Measurements from ENCODE around the gene ZNF141. TPM values are rescaled to one million over a fixed set of nuclear protein-coding genes. Genes with fewer than 3 reads are reported as not detected.

ZNF141 gene
- total RNA-seq, 1 donor from 2014 or later = 32.5 TPM

DNA sequence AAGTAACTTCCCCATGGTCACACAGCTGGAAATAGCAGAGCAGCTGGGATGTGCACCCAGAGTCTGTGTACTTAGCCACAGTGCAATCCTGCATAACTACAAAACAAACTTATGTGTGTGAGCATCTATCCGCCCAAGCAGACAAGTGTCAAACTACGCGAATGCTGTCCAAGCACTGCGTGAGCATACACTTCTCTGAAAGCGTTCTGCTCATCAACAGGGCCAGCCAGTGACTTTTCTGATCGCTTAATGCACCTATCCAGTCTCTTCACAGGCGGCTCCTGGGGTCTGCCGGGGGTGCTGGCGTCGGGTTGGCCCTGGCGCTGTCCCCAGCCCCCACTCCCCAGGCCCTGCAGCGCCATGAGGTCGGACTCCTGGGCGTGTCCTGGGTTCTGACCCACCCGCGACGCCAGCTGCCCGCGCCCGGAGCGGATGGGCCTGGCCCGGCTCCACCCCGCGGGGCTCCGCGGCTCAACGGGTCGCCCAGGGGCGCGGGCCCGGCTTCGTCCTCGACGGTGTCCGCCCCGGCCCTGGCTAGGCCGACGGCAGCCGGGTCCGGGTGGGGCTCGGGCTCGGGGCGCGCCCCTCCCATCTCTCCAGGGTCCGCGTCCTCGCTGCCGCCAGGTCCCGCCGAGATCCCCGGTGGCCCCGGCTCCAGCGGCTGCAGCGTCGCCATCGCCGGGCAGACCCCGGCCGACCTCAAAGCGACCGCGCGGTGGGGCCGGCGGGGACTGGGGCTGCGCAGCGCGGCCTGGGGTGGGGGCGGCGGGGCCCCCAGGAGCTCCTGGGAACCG lies 1.3 kb upstream of the ZNF141 start:
- TF ChIP-seq, protein P1, sequence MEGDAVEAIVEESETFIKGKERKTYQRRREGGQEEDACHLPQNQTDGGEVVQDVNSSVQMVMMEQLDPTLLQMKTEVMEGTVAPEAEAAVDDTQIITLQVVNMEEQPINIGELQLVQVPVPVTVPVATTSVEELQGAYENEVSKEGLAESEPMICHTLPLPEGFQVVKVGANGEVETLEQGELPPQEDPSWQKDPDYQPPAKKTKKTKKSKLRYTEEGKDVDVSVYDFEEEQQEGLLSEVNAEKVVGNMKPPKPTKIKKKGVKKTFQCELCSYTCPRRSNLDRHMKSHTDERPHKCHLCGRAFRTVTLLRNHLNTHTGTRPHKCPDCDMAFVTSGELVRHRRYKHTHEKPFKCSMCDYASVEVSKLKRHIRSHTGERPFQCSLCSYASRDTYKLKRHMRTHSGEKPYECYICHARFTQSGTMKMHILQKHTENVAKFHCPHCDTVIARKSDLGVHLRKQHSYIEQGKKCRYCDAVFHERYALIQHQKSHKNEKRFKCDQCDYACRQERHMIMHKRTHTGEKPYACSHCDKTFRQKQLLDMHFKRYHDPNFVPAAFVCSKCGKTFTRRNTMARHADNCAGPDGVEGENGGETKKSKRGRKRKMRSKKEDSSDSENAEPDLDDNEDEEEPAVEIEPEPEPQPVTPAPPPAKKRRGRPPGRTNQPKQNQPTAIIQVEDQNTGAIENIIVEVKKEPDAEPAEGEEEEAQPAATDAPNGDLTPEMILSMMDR (IDR thresholded peaks at IDR 0.05; ENCODE audit: unreplicated experiment) = no peak
- peak; percentile 20 to 48 for DNase-seq (ENCODE audit: low spot score in 2 of 2, unreplicated experiment in 2 of 2)
- Mint-ChIP-seq H3K27ac (peak overlapping the region; percentile 78), H3K4me3 (peak overlapping the region; percentile 100), H3K36me3 (peaks cover 16% of the 10 kb centered on the region), H3K27me3 (ENCODE audit: low read depth) (no peaks in the 10 kb centered on the region), H3K4me1 (peaks cover 24% of the 10 kb centered on the region), H3K9me3 (peaks cover 10% of the 10 kb centered on the region)

DNA sequence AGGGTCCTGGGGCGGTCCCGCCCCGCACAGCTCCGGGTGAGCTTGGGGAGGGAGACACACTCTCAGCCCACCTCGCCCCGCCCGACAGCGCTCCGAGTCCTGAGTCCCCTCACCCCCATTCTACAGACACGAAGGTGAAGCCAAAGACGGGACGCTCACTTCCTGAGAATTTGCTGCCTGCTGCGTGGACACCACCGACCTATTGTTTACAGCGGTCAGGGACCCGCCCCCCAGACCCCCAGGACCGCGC lies 796 bp upstream of the ZNF141 start:
- Mint-ChIP-seq H3K4me3 (peak overlapping the region; percentile 100), H3K9me3 (peaks cover 14% of the 10 kb centered on the region), H3K36me3 (peaks cover 21% of the 10 kb centered on the region), H3K27me3 (ENCODE audit: low read depth) (no peaks in the 10 kb centered on the region), H3K4me1 (peaks cover 24% of the 10 kb centered on the region), H3K27ac (peak overlapping the region; percentile 100)
- peak in 1 of 2 experiments; percentile 51 for DNase-seq (ENCODE audit: low spot score in 2 of 2, unreplicated experiment in 2 of 2)
- TF ChIP-seq, protein P1 (IDR thresholded peaks at IDR 0.05; ENCODE audit: unreplicated experiment) = no peak

DNA sequence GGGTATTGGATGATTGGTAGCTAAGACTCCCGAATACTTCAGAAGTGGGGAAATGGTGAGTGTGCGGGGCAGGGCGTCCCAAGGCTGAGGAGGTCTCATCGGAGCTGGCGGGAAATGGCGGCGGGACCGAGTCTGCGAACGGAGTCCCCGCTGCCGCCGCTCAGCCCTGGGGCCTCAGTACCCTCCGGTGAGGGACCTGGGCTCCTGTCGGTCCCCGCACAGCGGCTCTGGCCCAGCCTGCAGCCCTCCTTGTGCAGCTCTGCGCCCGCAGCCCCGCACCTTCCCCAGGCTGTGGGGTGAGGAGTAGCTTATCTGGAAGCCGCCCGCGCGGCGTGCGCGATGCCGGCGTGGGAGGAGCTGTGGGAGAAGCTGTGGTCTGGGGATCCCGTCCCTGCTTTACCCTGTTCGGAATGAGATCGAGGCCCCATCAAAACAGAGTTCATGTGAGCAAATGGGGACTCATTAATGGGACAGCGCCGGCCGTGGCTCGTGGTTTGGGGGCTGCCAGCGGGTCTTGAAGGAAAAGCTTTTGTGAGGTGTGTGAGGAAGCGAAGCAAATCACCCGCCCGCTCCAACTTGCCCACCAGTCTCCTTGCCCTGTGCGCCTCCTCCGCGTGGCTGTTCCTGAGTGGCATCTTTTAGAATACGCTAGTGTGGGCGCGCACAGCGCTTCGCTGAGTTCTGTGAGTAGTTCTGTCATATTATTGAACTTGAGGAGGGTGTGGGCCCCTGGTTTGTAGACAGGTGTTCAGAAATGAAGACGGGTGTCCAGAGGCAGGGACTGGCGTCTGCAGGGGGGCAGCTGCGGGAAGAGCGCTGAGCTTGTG lies 531 bp downstream of the ZNF141 start:
- Mint-ChIP-seq H3K4me3 (peak overlapping the region; percentile 100), H3K9me3 (peaks cover 22% of the 10 kb centered on the region), H3K27me3 (ENCODE audit: low read depth) (no peaks in the 10 kb centered on the region), H3K36me3 (peaks cover 33% of the 10 kb centered on the region), H3K27ac (peak overlapping the region; percentile 100), H3K4me1 (peaks cover 24% of the 10 kb centered on the region)
- DNase-seq (ENCODE audit: low spot score in 2 of 2, unreplicated experiment in 2 of 2) = peak in 1 of 2 experiments; percentile 38
- TF ChIP-seq, protein P1 (IDR thresholded peaks at IDR 0.05; ENCODE audit: unreplicated experiment) = no peak

DNA sequence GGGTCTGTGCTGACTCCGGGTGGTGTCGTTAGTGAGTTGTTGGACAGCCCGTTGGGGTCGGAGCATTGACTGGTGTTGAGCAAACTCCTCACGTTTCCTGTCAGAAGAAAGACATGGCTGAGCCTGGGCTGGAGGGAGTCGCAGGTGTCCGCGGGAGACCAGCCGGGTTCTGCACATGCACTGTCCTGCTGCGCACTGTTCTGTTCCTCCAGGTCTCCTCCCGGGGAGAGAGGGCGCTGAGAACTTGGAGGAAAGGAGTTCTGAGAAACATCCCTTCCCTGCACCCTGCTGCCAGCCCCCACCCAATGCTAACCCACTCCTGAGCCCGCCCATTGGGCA lies 1.1 kb downstream of the ZNF141 start:
- H3K4me3 Mint-ChIP-seq = peak overlapping the region; percentile 100
- H3K27me3 Mint-ChIP-seq (ENCODE audit: low read depth) = no peaks in the 10 kb centered on the region
- TF ChIP-seq, protein P1 (IDR thresholded peaks at IDR 0.05; ENCODE audit: unreplicated experiment) = no peak
- H3K27ac Mint-ChIP-seq = peak overlapping the region; percentile 100
- peaks cover 24% of the 10 kb centered on the region for H3K9me3 Mint-ChIP-seq
- peaks cover 24% of the 10 kb centered on the region for H3K4me1 Mint-ChIP-seq
- DNase-seq (ENCODE audit: low spot score in 2 of 2, unreplicated experiment in 2 of 2) = no peak
- H3K36me3 Mint-ChIP-seq = peaks cover 37% of the 10 kb centered on the region

DNA sequence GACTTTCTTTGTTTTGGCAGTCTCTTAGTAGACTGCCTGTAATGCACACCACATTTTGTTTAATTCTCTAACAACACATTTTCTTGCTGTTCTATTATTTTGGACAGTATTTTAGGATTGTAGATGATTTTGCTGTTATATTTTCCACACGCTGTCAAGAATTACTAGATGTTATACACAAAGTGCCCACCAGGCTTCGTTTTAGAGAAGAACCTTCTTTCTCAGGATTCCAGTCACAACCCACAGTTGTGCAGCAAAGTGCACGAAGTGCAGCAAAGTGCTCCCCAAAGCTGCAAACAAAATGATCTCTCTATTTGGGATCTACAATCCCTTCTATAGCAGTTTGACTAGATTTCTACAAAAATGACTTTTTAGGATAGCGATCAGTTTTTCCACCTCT lies 2.4 kb downstream of the ZNF141 start:
- Mint-ChIP-seq H3K27me3 (ENCODE audit: low read depth) (no peaks in the 10 kb centered on the region), H3K9me3 (peaks cover 30% of the 10 kb centered on the region), H3K4me1 (peaks cover 24% of the 10 kb centered on the region), H3K36me3 (peaks cover 48% of the 10 kb centered on the region), H3K27ac (no peak overlapping the region), H3K4me3 (peak overlapping the region; percentile 100)
- TF ChIP-seq, protein P1 (IDR thresholded peaks at IDR 0.05; ENCODE audit: unreplicated experiment) = peak; percentile 77
- no peak for DNase-seq (ENCODE audit: low spot score in 2 of 2, unreplicated experiment in 2 of 2)
